Thyroid gland (tissue), 4 donors: Measurements from ENCODE around the gene CALY. TPM values are rescaled to one million over a fixed set of nuclear protein-coding genes. Genes with fewer than 3 reads are reported as not detected.

Source experiments
- DNase-seq, 2 donors: peaks; one replicate each; pipeline ENCODE4 v3.0.0-alpha.2; 2019
- H3K27ac ChIP-seq, 3 donors: fragments of 200-600 bp; sonication (generic); 1 replicate in 2 of 3; 2 replicates in 1 of 3; pipeline ENCODE4 v1.5.1; 2016 to 2019; ENCODE audit warnings: mild to moderate bottlenecking in 1 of 3, moderate library complexity in 1 of 3
- H3K27me3 ChIP-seq: fragments of 200-600 bp; sonication (generic); one replicate; pipeline ENCODE4 v1.5.1; 2019
- H3K36me3 ChIP-seq, 2 donors: fragments of 200-600 bp; sonication (generic); one replicate each; pipeline ENCODE4 v1.5.1; 2016 to 2019
- H3K4me1 ChIP-seq, 2 donors: fragments of 200-600 bp; sonication (generic); one replicate each; pipeline ENCODE4 v1.5.1; 2017 to 2019
- H3K4me3 ChIP-seq, 3 donors: fragments of 200-600 bp; sonication (generic); replicated peaks in 1 of 3; 1 replicate in 2 of 3; 2 replicates in 1 of 3; pipeline ENCODE4 v1.5.1; 2016; ENCODE audit warnings: mild to moderate bottlenecking in 1 of 3
- H3K9me3 ChIP-seq: fragments of 200-600 bp; sonication (generic); one replicate; pipeline ENCODE4 v1.5.1; 2017
- CTCF ChIP-seq, 6 experiments: fragments of 200-600 bp in 3 of 6; fragments of 450-650 bp in 3 of 6; sonication (generic) in 3 of 6; IDR thresholded peaks; one replicate each; pipeline ENCODE4 v1.5.1; 2016 to 2019; ENCODE audit warnings: antibody characterized with exemption in 6 of 6, mild to moderate bottlenecking in 2 of 6, inconsistent platforms in 1 of 6, moderate library complexity in 1 of 6
- POLR2A ChIP-seq, 2 donors: fragments of 450-650 bp; IDR thresholded peaks; one replicate each; pipeline ENCODE4 v1.6.1; 2017; ENCODE audit warnings: antibody characterized with exemption in 2 of 2, mild to moderate bottlenecking in 2 of 2, moderate library complexity in 1 of 2
- WGBS, 2 donors: methylation state at CpG; one replicate each; pipeline ENCODE4 v1.1.5; 2017; 5-methylcytosine and 5-hydroxymethylcytosine counted together
- intact Hi-C: fragments of 100-400 bp; cut with DNase I; formaldehyde crosslinking; loops from one replicate; pipeline ENCODE4 v1.15.1; 2023
- total RNA-seq, 4 donors: library from RNA; depleted of rRNA; stranded (reverse); fragments of >200 nt; gene quantifications; one replicate each; pipeline ENCODE4 v1.2.3, GENCODE V29; 2016

CALY gene
- total RNA-seq, 4 donors from 2014 or later = 0.13 to 1.5 TPM; not detected in 2

- Histone ChIP-seq H3K9me3 (no peaks in the 10 kb centered on the region), H3K27ac (no peak overlapping the region), H3K4me3 (no peak overlapping the region), H3K36me3 (peaks cover 72 to 83% of the 10 kb centered on the region in 2 donors), H3K27me3 (no peaks in the 10 kb centered on the region), H3K4me1 (no peaks in the 10 kb centered on the region)
- no peak for DNase-seq
- TF ChIP-seq POLR2A (IDR thresholded peaks at IDR 0.05) (no peak), CTCF (IDR thresholded peaks at IDR 0.05) (no peak)
- 93% methylated on average over 15 of the region's 15 CpGs for WGBS, 2 donors
- intact Hi-C loops = no loop called here
These were observed 42.5 kb downstream of the CALY start for GRCh38 chr10:133294189-133294588.

DNA sequence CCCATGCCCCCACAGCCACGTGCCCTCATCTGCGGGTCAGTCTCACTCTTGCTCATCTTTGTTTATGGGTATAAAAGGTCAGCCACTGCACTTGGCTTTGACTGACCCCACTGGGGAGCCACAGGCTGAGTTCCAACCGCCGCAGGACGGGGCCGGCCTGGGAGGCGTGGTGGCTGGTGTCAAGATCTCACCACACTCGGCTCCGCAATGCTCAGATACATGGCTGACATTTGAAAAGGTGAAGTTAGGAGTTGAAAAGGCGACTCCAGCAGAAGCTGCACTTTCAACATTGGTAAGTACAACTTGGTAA, 42.9 kb downstream of the CALY start:
- H3K4me3 ChIP-seq = no peak overlapping the region
- H3K36me3 ChIP-seq = peaks cover 71 to 83% of the 10 kb centered on the region in 2 donors
- no peak overlapping the region for H3K27ac ChIP-seq
- no peaks in the 10 kb centered on the region for H3K9me3 ChIP-seq
- TF ChIP-seq POLR2A (IDR thresholded peaks at IDR 0.05) (no peak), CTCF (IDR thresholded peaks at IDR 0.05) (no peak)
- H3K27me3 ChIP-seq = no peaks in the 10 kb centered on the region
- DNase-seq = no peak
- 94 to 95% methylated on average over 10 of the region's 10 CpGs for WGBS, 2 donors
- intact Hi-C loops = no loop called here
- H3K4me1 ChIP-seq = no peaks in the 10 kb centered on the region

DNA sequence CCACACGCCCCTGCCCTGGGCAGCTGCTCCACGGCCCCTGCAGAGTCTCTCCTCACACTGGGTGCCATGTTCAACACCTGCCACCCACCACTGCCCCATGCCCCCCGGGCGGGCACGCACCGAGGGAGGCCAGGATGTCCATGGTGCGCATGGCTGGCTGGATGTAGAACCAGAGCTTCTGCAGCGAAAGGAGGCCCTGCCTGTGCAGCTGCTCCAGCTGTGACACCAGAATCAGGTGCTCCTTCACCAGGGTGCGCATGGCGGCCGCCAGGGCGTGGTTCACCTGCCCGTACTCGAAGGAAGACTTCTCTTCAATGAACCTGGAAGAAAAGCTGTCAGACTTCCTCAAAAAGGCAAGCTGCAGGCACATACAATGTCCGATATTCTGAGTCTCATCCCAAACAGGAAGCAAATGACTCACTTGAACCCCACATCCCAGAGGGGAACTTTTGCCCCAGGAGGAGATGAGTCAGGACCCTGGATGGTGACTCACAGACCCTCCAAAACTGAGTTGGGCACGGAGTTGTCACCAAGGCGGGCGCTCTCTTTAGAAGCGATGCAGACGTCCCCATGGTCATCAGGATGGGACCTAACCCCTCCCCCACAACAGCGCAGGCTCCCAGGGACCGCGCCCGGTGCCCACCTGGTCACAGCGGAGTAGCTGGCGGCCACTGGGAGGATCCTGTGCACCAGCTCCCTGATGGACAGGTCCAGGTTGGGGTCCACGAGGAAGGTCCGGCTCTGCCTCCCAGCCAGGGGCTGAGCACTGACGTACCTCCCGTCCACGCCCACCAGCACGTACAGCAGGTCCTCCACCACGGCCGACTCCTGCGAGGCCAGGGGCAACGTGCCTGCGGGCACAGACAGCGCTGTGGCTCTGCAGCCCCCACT, 43.5 kb downstream of the CALY start:
- TF ChIP-seq CTCF (IDR thresholded peaks at IDR 0.05) = no peak
- no peak for TF ChIP-seq POLR2A (IDR thresholded peaks at IDR 0.05)
- no peak for DNase-seq
- Histone ChIP-seq H3K9me3 (no peaks in the 10 kb centered on the region), H3K4me3 (no peak overlapping the region), H3K27me3 (no peaks in the 10 kb centered on the region), H3K27ac (no peak overlapping the region), H3K4me1 (no peaks in the 10 kb centered on the region), H3K36me3 (peaks cover 71 to 83% of the 10 kb centered on the region in 2 donors)
- intact Hi-C loops = no loop called here
- WGBS, 2 donors = 95% methylated on average over 20 to 21 of the region's 38 CpGs

DNA sequence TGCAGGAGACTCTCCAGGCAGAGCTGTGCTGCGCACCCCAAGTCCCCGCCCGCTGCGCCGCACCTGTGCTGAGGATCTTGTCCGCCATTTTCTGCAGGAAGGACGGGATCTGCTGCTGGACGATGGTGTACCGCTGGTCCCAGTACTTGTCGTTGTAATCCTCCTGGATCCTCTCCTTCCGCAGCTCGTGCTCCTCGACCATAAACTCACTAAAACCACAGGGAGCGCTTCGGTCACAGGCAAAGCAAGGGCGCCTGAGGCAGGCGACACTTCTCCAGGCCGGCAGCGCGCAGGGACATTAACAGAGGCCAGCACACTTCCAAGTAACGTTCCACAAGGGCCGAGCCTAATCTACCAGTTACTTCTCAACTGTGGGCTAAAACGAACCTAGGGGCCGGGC, 46.9 kb downstream of the CALY start:
- TF ChIP-seq POLR2A (IDR thresholded peaks at IDR 0.05) (no peak), CTCF (IDR thresholded peaks at IDR 0.05) (no peak)
- no peak overlapping the region for H3K27ac ChIP-seq
- 96% methylated on average over 24 of the region's 24 CpGs for WGBS, 2 donors
- DNase-seq = no peak
- intact Hi-C loops = no loop called here
- no peaks in the 10 kb centered on the region for H3K9me3 ChIP-seq
- peaks cover 63 to 77% of the 10 kb centered on the region in 2 donors for H3K36me3 ChIP-seq
- H3K4me3 ChIP-seq = no peak overlapping the region
- no peaks in the 10 kb centered on the region for H3K27me3 ChIP-seq
- no peaks in the 10 kb centered on the region for H3K4me1 ChIP-seq

DNA sequence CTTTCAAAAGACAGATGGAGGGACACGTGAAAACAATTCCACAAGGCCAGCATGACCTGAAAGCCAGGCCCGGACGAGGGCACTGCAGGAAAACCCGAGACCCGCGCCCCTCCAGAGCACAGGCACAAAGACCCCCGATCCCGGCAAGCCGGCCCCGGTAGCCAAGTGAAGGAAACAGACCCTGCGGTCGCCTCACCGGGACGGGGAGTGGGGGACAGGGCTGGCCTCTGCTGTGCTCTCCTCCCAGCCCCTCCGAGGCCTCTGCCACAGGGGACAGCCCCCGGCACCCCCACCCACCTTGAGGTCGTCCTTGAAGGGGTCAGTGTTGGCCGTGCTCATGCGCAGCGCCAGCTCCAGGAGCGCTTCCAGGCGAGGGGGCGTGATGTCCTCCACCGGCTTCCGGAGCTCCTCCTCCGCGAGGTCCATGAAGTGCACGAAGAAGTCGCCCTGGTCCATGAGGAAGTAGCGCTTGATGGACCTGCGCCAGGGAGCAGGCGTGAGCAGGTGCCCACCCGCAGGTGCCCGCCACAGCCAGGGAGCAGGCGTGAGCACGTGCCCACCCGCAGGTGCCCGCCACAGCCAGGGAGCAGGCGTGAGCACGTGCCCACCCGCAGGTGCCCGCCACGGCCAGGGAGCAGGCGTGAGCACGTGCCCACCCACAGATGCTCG, 48.7 kb downstream of the CALY start:
- H3K27ac ChIP-seq = no peak overlapping the region
- no peak overlapping the region for H3K4me3 ChIP-seq
- TF ChIP-seq CTCF (IDR thresholded peaks at IDR 0.05) = no peak
- TF ChIP-seq POLR2A (IDR thresholded peaks at IDR 0.05) = no peak
- no peaks in the 10 kb centered on the region for H3K9me3 ChIP-seq
- intact Hi-C loops = no loop called here
- DNase-seq = no peak
- H3K27me3 ChIP-seq = no peaks in the 10 kb centered on the region
- H3K4me1 ChIP-seq = no peaks in the 10 kb centered on the region
- H3K36me3 ChIP-seq = peaks cover 64 to 79% of the 10 kb centered on the region in 2 donors
- 97% methylated on average over 19 to 36 of the region's 46 CpGs for WGBS, 2 donors
